Stimulated activated memory B cell treated with anti-CD40 and anti-IgM and Interleukin-4, amounts not matched to agents 10 μg/mL and 1 μg/mL and 100 μg/mL, for 72 hours (primary cell): ENCODE measurements around the gene CTNND2.
A peak's percentile ranks its signal among the peaks of the same experiment; 100 is the strongest.

ENCODE experiments used
- ATAC-seq: fragments of 150-1000 bp; cut with Tn5 transposase; 2 replicates; pipeline ENCODE4 v1.10.0; 2021
- H3K27ac Mint-ChIP-seq: one replicate; pipeline ENCODE4 v1.8.0; 2022; ENCODE audit warnings: mild to moderate bottlenecking, mixed read lengths
- H3K27me3 Mint-ChIP-seq: one replicate; pipeline ENCODE4 v1.8.0; 2022; ENCODE audit warnings: mixed read lengths
- H3K36me3 Mint-ChIP-seq: one replicate; pipeline ENCODE4 v1.8.0; 2022; ENCODE audit warnings: mixed read lengths
- H3K4me1 Mint-ChIP-seq: one replicate; pipeline ENCODE4 v1.8.0; 2022; ENCODE audit warnings: mixed read lengths
- H3K4me3 Mint-ChIP-seq: one replicate; pipeline ENCODE4 v1.8.0; 2022; ENCODE audit warnings: mild to moderate bottlenecking, moderate library complexity, mixed read lengths
- H3K9me3 Mint-ChIP-seq: one replicate; pipeline ENCODE4 v1.8.0; 2022; ENCODE audit warnings: mixed read lengths

Gene CTNND2

DNA sequence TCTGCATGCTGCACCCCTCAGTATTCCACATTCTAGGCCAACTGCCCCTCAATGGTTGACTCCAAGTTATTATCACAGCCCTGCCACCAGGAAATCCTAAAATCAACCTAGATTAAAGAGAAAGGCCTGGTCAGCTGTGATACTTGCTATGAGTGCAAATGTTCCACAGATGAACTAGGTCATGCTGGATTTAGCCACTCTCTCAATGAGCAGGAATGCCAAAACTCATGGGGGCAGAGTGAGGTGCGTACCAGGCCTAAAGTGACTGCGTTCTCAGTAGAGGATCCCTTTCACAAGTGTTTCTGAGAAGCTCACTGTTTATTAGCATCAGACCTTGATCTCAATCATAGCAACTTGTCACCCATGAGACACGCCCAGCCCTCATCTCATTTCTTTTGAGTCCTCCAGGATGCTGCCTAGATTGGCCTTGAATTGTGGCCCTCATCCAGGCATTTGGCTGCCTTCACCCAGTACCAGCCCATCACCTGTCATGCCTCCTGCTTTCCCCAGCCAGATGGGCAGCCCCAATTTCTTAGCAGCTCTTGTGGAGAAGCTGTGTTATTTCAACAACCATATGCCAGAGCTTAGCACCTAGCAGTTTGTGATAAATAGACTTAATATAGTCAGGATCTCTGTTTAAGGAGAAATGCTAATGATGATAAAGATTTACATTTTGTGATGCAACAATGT lies 383.9 kb downstream of the CTNND2 start:
- no peaks in the 10 kb centered on the region for H3K27me3 Mint-ChIP-seq
- no peaks in the 10 kb centered on the region for H3K9me3 Mint-ChIP-seq
- H3K4me3 Mint-ChIP-seq = no peak overlapping the region
- H3K27ac Mint-ChIP-seq = no peak overlapping the region
- no peak for ATAC-seq
- no peaks in the 10 kb centered on the region for H3K4me1 Mint-ChIP-seq
- H3K36me3 Mint-ChIP-seq = no peaks in the 10 kb centered on the region

DNA sequence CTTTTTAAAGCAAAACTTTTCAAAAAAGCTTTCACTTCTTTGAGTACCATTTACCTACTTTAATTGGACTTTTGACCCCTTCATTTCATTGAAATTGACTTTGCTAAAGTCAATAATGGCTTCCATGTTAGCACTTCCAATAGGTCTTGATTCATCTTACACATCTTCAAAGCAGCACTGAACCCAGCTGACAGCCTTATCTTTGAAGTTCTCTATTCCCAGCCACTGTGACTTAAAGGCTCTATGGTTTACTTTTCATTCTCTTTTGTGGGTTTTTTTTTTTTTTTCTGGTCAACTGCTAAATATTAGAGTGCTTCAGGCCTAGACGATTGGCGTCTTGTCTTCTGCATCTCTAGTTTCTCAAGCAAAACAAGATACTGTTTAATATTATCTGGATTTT lies 385.0 kb downstream of the CTNND2 start:
- H3K9me3 Mint-ChIP-seq = no peaks in the 10 kb centered on the region
- H3K27ac Mint-ChIP-seq = no peak overlapping the region
- ATAC-seq = no peak
- H3K4me3 Mint-ChIP-seq = no peak overlapping the region
- no peaks in the 10 kb centered on the region for H3K36me3 Mint-ChIP-seq
- H3K27me3 Mint-ChIP-seq = no peaks in the 10 kb centered on the region
- H3K4me1 Mint-ChIP-seq = no peaks in the 10 kb centered on the region

DNA sequence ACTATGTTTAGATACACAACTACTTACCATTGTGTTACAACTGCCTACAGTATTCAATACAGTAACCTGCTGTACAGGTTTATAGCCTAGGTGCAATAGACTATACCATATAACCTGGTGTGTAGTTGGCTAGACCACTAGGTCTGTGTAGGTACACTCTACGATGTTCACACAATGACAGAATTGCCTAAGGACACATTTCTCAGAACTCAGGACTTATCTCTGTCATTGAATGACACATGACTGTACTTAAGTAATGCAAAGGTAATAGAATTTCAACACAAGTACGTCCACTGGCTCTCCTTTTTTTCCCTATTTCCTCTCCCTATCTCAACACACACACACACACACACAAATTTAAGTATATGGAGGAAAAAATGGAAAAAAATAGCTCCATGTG lies 385.6 kb downstream of the CTNND2 start:
- H3K27ac Mint-ChIP-seq = no peak overlapping the region
- H3K27me3 Mint-ChIP-seq = no peaks in the 10 kb centered on the region
- no peaks in the 10 kb centered on the region for H3K9me3 Mint-ChIP-seq
- H3K36me3 Mint-ChIP-seq = no peaks in the 10 kb centered on the region
- H3K4me1 Mint-ChIP-seq = no peaks in the 10 kb centered on the region
- ATAC-seq = no peak
- no peak overlapping the region for H3K4me3 Mint-ChIP-seq

DNA sequence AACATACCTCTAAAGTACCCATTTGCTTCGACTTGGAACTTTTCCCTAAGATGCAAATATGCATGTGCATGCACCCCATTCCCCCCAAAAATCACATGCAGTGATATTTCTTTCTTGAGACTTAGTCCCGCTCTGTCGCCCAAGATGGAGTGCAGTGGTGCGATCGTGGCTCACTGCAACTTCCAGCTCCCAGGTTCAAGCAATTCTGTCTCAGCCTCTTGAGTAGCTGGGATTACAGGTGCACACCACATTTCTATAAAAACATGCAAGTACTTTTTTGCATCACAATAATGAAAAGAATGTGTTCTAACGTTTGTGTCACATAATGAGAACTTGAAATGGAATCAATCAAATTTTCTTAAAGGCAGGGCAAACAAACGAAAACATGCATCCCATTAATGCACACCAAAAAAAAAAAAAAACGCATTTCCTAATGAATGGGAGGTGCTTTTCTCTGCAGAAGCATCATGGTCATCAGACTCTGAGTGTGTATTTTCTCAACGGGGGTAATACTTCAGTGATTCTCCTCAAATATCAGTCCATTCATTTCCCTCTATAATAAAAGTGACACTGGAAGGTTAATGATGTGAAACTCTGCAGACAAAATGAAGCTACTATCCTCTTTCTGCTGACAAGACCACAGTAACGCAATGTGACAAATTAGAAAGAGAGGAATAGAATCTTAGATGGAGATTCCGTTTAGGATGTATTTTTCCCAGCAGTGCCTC lies 389.4 kb downstream of the CTNND2 start:
- no peak overlapping the region for H3K4me3 Mint-ChIP-seq
- H3K9me3 Mint-ChIP-seq = no peaks in the 10 kb centered on the region
- H3K36me3 Mint-ChIP-seq = no peaks in the 10 kb centered on the region
- H3K4me1 Mint-ChIP-seq = no peaks in the 10 kb centered on the region
- H3K27me3 Mint-ChIP-seq = no peaks in the 10 kb centered on the region
- H3K27ac Mint-ChIP-seq = no peak overlapping the region
- ATAC-seq = no peak

DNA sequence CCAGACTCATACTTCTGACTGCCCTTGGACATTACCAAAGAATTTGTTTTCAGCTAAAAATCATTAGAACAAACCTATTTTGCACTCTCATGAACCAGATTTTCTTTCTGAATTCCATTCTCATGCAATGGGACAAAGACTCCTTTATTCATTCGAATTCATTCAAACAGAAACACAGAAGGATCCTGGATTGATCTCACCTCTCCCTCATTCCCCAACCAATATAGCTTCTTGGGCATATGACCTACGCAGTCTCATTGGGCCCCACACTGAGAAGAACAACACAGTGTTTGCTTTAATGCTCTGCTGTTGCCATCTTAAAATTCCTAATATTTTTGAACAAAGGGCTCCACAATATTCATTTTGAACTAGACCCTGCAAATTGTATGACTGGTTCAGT lies 392.4 kb downstream of the CTNND2 start:
- Mint-ChIP-seq H3K36me3 (no peaks in the 10 kb centered on the region), H3K9me3 (no peaks in the 10 kb centered on the region), H3K27me3 (no peaks in the 10 kb centered on the region), H3K27ac (no peak overlapping the region), H3K4me3 (no peak overlapping the region), H3K4me1 (no peaks in the 10 kb centered on the region)
- ATAC-seq = no peak

DNA sequence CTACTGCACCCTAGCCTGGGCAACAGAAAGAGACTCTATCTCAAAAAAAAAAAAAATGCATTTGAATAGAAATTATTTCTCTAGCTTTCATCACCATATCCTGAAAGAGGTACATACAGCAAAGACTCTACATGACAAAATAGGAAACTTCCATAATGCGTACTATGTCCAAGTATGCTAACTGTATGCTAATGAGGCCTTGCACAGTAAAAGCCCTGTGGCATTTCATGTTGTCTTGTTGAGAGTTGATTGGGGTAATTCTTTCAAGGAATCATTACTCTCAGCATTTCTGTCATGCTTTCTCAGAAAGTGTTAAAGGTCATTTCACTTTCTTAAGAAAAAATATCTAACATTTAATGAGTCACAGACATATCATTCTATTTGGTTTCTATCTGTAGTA lies 393.4 kb downstream of the CTNND2 start:
- Mint-ChIP-seq H3K36me3 (no peaks in the 10 kb centered on the region), H3K27me3 (no peaks in the 10 kb centered on the region), H3K4me1 (no peaks in the 10 kb centered on the region), H3K9me3 (no peaks in the 10 kb centered on the region), H3K4me3 (no peak overlapping the region), H3K27ac (no peak overlapping the region)
- ATAC-seq = no peak

DNA sequence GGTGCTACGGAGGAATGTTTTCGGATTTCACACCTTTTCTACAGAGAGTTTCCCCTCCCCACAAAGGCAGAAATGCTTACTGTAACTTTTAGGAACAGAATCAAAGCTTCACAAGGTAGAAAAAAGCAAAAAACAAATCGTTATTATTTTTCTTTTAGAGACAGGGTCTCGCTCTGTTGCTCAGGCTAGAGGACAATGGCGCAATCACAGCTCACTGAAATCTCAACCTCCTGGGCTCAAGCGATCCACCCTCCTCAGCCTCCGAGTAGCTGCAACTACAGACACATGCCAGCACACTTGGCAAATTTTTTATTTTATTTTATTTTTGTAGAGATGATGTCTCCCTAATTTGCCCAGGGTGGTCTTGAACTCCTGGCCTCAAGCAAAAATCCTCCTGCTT lies 394.5 kb downstream of the CTNND2 start:
- no peaks in the 10 kb centered on the region for H3K4me1 Mint-ChIP-seq
- H3K27me3 Mint-ChIP-seq = no peaks in the 10 kb centered on the region
- no peaks in the 10 kb centered on the region for H3K36me3 Mint-ChIP-seq
- no peak overlapping the region for H3K27ac Mint-ChIP-seq
- no peak for ATAC-seq
- H3K9me3 Mint-ChIP-seq = no peaks in the 10 kb centered on the region
- H3K4me3 Mint-ChIP-seq = no peak overlapping the region

DNA sequence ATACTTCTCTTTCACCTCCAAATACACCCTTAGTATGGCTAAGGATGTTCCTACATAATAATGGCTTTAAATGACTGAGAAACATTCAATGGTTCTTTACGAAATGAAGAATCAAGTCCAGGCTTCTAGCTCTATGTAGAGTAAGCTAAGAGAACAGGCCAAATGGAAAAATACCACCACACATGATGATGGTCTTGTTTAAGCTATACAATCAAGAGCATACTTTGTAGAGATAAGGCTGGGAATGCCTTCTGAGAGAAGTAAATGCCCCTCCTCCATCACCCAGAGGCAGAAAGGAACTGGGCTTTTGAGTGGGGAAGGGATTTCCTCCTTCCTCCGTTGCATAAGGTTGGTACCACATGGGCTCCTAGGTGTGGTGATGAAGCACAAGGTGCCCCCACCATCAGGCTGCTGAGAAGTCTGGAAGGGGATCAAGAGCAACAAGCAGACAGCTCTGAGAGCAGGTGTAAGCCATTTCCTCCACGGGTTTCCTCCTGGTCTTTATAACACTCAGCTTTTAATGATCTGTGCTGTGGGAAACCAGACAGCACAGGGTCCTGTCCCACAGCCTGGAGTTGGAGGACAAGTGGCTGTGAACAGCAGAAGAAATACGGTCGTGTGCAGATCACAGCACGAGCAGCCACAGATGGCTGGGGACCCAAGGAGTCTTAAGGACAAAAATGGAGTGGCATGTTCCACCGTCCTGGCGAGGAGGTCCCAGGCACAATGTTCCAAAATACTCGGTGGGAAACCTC lies 396.9 kb downstream of the CTNND2 start:
- ATAC-seq = no peak
- no peak overlapping the region for H3K4me3 Mint-ChIP-seq
- no peaks in the 10 kb centered on the region for H3K9me3 Mint-ChIP-seq
- H3K36me3 Mint-ChIP-seq = no peaks in the 10 kb centered on the region
- H3K27me3 Mint-ChIP-seq = no peaks in the 10 kb centered on the region
- no peak overlapping the region for H3K27ac Mint-ChIP-seq
- H3K4me1 Mint-ChIP-seq = no peaks in the 10 kb centered on the region

DNA sequence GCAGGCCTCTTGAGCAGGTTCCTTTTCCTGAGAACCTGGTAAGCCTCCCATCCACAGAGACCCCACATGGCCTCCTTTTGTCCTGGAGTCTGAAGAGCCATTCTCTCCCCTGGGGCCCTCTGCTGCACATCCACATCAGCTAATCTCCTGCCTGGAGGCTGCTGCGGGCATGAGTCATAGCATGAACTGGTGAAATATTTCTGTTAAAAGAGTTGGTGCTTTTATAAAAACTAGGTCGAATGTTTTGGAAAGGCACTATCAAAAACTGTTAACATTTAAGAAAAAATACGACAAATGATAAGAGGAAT lies 399.4 kb downstream of the CTNND2 start:
- no peaks in the 10 kb centered on the region for H3K9me3 Mint-ChIP-seq
- H3K4me1 Mint-ChIP-seq = no peaks in the 10 kb centered on the region
- no peaks in the 10 kb centered on the region for H3K36me3 Mint-ChIP-seq
- no peaks in the 10 kb centered on the region for H3K27me3 Mint-ChIP-seq
- ATAC-seq = no peak
- H3K4me3 Mint-ChIP-seq = no peak overlapping the region
- no peak overlapping the region for H3K27ac Mint-ChIP-seq

DNA sequence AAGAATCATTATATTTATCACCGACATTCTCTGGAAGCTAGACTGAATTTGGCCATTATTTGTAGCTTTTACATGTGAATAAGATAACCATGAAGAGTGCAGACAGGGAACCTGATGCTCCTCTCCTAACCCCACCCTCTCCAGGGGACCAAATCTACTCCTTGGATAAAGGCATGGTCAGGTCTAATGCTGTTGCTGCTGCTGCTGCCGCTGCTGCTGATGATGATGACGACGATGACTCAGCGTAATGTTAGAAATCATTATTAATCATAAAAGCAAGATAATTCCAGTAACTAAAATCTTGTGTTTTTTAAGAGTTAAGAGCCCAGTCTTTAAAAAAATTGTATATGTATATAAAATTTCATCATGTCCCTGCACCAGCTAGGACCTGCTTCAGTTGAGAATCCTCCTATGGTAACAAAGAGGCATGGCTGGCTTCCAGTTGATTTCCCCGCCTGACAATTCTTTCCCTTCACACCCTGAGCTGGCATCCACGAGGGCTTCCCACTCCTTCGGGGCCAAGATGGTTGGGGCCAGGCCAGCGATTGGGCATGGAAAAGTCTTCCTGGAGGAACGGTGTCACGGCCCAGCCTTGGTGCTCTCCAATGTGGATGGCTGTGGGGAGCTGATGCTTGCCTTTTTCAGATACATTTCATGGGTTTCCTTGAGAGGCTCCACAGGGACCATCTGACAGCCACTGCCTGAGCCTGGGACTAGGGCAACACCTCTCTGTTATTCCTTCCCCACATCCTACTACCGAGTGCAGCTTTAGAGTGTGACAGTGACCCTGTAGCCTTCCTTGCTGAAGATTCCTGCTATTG lies 400.0 kb downstream of the CTNND2 start:
- Mint-ChIP-seq H3K4me1 (no peaks in the 10 kb centered on the region), H3K27me3 (no peaks in the 10 kb centered on the region), H3K9me3 (no peaks in the 10 kb centered on the region), H3K4me3 (no peak overlapping the region), H3K36me3 (no peaks in the 10 kb centered on the region), H3K27ac (no peak overlapping the region)
- ATAC-seq = no peak

DNA sequence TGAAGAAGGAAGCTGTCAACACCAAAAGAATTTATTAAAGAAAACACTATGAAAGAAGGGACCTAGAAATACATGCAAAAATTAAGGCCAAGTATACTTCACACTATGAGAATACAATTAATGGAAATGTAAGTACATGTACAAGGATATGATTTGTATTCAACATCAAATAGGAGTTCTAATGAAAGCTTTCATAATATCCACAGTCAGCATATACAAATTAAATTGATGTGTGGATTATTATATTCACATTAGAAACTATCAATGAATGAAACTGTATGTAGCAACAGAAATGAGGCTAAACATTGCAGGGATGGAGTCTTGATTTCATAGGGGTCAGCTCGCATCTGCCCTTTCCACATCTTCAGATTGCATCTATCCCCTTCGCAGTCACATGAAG lies 401.5 kb downstream of the CTNND2 start:
- H3K4me1 Mint-ChIP-seq = no peaks in the 10 kb centered on the region
- H3K27ac Mint-ChIP-seq = no peak overlapping the region
- ATAC-seq = no peak
- H3K27me3 Mint-ChIP-seq = no peaks in the 10 kb centered on the region
- H3K9me3 Mint-ChIP-seq = no peaks in the 10 kb centered on the region
- no peaks in the 10 kb centered on the region for H3K36me3 Mint-ChIP-seq
- H3K4me3 Mint-ChIP-seq = no peak overlapping the region

DNA sequence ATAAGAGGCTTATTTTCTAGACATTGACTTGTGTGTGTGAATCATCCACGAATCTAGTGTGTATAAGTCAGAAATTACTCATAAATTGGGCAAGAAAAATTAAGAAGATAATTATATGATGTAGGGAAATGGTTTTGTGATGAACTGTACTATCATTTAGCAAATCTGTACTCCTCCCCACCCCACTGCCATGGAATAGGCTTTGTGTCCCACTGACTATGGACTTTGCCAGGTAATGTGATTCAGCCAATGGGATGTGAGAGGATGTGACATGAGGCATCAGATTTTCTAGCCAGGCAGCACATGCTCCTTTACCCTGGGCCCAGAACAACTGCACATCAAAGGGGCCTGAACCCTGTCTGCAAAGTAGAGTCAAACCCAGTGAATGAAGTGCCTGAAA lies 406.6 kb downstream of the CTNND2 start:
- no peak overlapping the region for H3K27ac Mint-ChIP-seq
- no peak overlapping the region for H3K4me3 Mint-ChIP-seq
- ATAC-seq = no peak
- H3K4me1 Mint-ChIP-seq = no peaks in the 10 kb centered on the region
- peaks cover 10% of the 10 kb centered on the region for H3K27me3 Mint-ChIP-seq
- no peaks in the 10 kb centered on the region for H3K36me3 Mint-ChIP-seq
- peaks cover 3% of the 10 kb centered on the region for H3K9me3 Mint-ChIP-seq

DNA sequence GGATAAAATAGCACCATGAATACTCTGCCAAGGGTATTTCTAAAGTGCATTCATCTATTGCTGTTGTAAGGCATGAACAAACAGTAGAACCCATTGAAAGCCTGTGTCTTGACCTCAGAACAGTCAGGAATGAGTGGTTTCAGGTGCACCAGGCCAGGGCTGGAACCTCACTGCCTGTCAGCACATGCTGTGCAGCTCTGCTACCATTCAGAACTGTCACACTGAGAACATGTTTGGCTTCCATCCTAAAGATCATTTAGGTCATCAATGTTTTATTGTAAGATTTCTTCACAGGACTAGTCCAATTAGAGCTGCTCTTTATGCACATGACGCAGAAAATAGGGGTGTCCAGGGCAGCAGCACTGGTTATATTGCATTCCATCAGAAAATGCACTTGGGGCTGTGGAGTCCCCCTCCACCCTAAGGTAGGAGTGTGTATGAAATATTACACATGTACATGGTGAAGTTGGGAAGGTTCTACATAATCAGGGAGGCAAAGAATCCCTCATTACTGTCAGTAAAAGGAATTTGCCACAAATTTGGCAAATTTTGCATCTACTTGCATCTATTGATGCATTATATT lies 408.0 kb downstream of the CTNND2 start:
- ATAC-seq = peak; percentile 12
- H3K9me3 Mint-ChIP-seq = peaks cover 3% of the 10 kb centered on the region
- H3K4me3 Mint-ChIP-seq = no peak overlapping the region
- no peak overlapping the region for H3K27ac Mint-ChIP-seq
- H3K4me1 Mint-ChIP-seq = no peaks in the 10 kb centered on the region
- H3K27me3 Mint-ChIP-seq = peaks cover 10% of the 10 kb centered on the region
- H3K36me3 Mint-ChIP-seq = no peaks in the 10 kb centered on the region

DNA sequence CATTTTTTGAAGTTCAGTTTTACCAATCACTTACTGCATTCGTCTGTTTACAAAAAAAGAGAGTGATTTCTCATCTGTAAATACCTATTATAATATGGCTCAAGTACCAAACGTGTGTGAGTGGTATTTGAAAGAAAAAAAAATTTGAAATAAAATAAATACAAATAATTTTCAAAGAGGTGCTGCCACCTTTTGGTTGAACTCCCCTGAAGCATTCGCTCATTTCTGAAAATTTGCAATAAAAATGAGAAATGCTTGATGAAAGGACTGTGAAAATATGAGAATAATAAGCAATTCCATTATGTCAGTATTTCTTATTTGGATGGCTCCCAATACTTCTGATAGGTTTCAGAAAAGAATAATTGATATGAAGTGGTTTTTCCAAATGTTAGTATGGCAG lies 409.9 kb downstream of the CTNND2 start:
- H3K4me3 Mint-ChIP-seq = no peak overlapping the region
- no peak for ATAC-seq
- no peaks in the 10 kb centered on the region for H3K4me1 Mint-ChIP-seq
- H3K27ac Mint-ChIP-seq = no peak overlapping the region
- peaks cover 10% of the 10 kb centered on the region for H3K27me3 Mint-ChIP-seq
- peaks cover 3% of the 10 kb centered on the region for H3K9me3 Mint-ChIP-seq
- no peaks in the 10 kb centered on the region for H3K36me3 Mint-ChIP-seq
